Skeletal muscle tissue (tissue), 4 donors: ENCODE data around the gene SLC2A10. TPM values are rescaled to one million over a fixed set of nuclear protein-coding genes. Genes with fewer than 3 reads are reported as not detected.

ENCODE experiments used
- H3K27ac ChIP-seq: one replicate; pipeline ENCODE4 v1.7.0; 2013; ENCODE audit warnings: mild to moderate bottlenecking, low read depth, low read length, inconsistent platforms
- H3K27me3 ChIP-seq, 3 donors: one replicate each; pipeline ENCODE4 v1.7.0; 2013; ENCODE audit warnings: low read length in 3 of 3; ENCODE audit not compliant: control insufficient read depth in 3 of 3, insufficient read depth in 3 of 3
- H3K36me3 ChIP-seq, 3 donors: one replicate each; pipeline ENCODE4 v1.7.0; 2013; ENCODE audit warnings: low read length in 3 of 3; ENCODE audit not compliant: control insufficient read depth in 3 of 3, insufficient read depth in 3 of 3
- H3K4me1 ChIP-seq, 3 donors: one replicate each; pipeline ENCODE4 v1.7.0; 2013; ENCODE audit warnings: low read length in 3 of 3, mild to moderate bottlenecking in 3 of 3; ENCODE audit not compliant: control insufficient read depth in 3 of 3, insufficient read depth in 3 of 3
- H3K4me3 ChIP-seq, 3 donors: one replicate each; pipeline ENCODE4 v1.7.0; 2013; ENCODE audit warnings: low read length in 3 of 3
- H3K9ac ChIP-seq, 3 donors: one replicate each; pipeline ENCODE4 v1.7.0; 2013; ENCODE audit warnings: low read length in 3 of 3, mild to moderate bottlenecking in 3 of 3, moderate library complexity in 2 of 3, low read depth in 1 of 3
- H3K9me3 ChIP-seq, 3 donors: one replicate each; pipeline ENCODE4 v1.7.0; 2013; ENCODE audit warnings: low read length in 3 of 3; ENCODE audit not compliant: control insufficient read depth in 3 of 3
- total RNA-seq: library from RNA; depleted of rRNA; stranded (reverse); fragments of >200 nt; gene quantifications from one replicate; pipeline ENCODE4 v1.2.3, GENCODE V29; 2014
- donor health status: Osteomylitis.

SLC2A10 gene
- total RNA-seq, result 24.0 TPM

GRCh38 chr20:46709459-46710152, at the start of gene SLC2A10:
Gene SLC2A10 (plus strand): TSS chr20:46709649. CDS start chr20:46709737, 88 bp downstream.
- H3K27me3 ChIP-seq, result peaks cover 11 to 24% (median 21%) of the 10 kb centered on the region in 3 donors
- H3K36me3 ChIP-seq, result no peaks in the 10 kb centered on the region
- H3K4me3 ChIP-seq, result peak within 1 kb of the TSS; percentile 67 to 79 (median 69)
- peaks cover 3 to 9% (median 8%) of the 10 kb centered on the region in 3 donors for H3K4me1 ChIP-seq
- H3K9me3 ChIP-seq, result no peaks in the 10 kb centered on the region
- peak within 1 kb of the TSS; percentile 50 to 73 (median 73) for H3K9ac ChIP-seq
- peak within 1 kb of the TSS; percentile 12 for H3K27ac ChIP-seq

- Histone ChIP-seq H3K9me3 (no peaks in the 10 kb centered on the region), H3K4me1 (no peaks in the 10 kb centered on the region), H3K9ac (no peak overlapping the region), H3K27ac (no peak overlapping the region), H3K36me3 (no peaks in the 10 kb centered on the region), H3K27me3 (no peaks in the 10 kb centered on the region), H3K4me3 (no peak overlapping the region)
Measured at GRCh38 chr20:46660487-46660886, 49.0 kb upstream of the SLC2A10 start.

GRCh38 chr20:46661659-46662058, 47.8 kb upstream of the SLC2A10 start:
- Histone ChIP-seq H3K4me1 (no peaks in the 10 kb centered on the region), H3K9me3 (no peaks in the 10 kb centered on the region), H3K27me3 (no peaks in the 10 kb centered on the region), H3K27ac (no peak overlapping the region), H3K4me3 (no peak overlapping the region), H3K36me3 (no peaks in the 10 kb centered on the region), H3K9ac (no peak overlapping the region)

GRCh38 chr20:46663531-46663930, 45.9 kb upstream of the SLC2A10 start:
- Histone ChIP-seq H3K36me3 (no peaks in the 10 kb centered on the region), H3K4me1 (no peaks in the 10 kb centered on the region), H3K27ac (no peak overlapping the region), H3K27me3 (no peaks in the 10 kb centered on the region), H3K9ac (no peak overlapping the region), H3K9me3 (no peaks in the 10 kb centered on the region), H3K4me3 (no peak overlapping the region)

- Histone ChIP-seq H3K36me3 (no peaks in the 10 kb centered on the region), H3K9me3 (peaks cover 0 to 4% (median 2%) of the 10 kb centered on the region in 3 donors), H3K27ac (no peak overlapping the region), H3K4me1 (no peaks in the 10 kb centered on the region), H3K9ac (no peak overlapping the region), H3K27me3 (no peaks in the 10 kb centered on the region), H3K4me3 (no peak overlapping the region)
Measured at GRCh38 chr20:46665602-46666001, 43.8 kb upstream of the SLC2A10 start.

- H3K9me3 ChIP-seq, result peaks cover 0 to 8% (median 6%) of the 10 kb centered on the region in 3 donors
- H3K4me3 ChIP-seq, result no peak overlapping the region
- no peak overlapping the region for H3K27ac ChIP-seq
- no peak overlapping the region for H3K9ac ChIP-seq
- H3K4me1 ChIP-seq, result no peaks in the 10 kb centered on the region
- H3K27me3 ChIP-seq, result no peaks in the 10 kb centered on the region
- H3K36me3 ChIP-seq, result peaks cover 0 to 3% (median 0%) of the 10 kb centered on the region in 3 donors
Measured at GRCh38 chr20:46666306-46666705, 43.1 kb upstream of the SLC2A10 start.

GRCh38 chr20:46666818-46667515, 42.5 kb upstream of the SLC2A10 start:
- peaks cover 0 to 3% (median 0%) of the 10 kb centered on the region in 3 donors for H3K36me3 ChIP-seq
- no peak overlapping the region for H3K27ac ChIP-seq
- H3K27me3 ChIP-seq, result no peaks in the 10 kb centered on the region
- no peaks in the 10 kb centered on the region for H3K4me1 ChIP-seq
- H3K9me3 ChIP-seq, result peaks cover 0 to 10% (median 6%) of the 10 kb centered on the region in 3 donors
- H3K9ac ChIP-seq, result no peak overlapping the region
- no peak overlapping the region for H3K4me3 ChIP-seq

- no peaks in the 10 kb centered on the region for H3K27me3 ChIP-seq
- H3K4me3 ChIP-seq, result no peak overlapping the region
- no peak overlapping the region for H3K9ac ChIP-seq
Measured at GRCh38 chr20:46670228-46670584, 39.2 kb upstream of the SLC2A10 start.

GRCh38 chr20:46670585-46671584, 38.6 kb upstream of the SLC2A10 start:
- peaks cover 0 to 15% (median 6%) of the 10 kb centered on the region in 3 donors for H3K9me3 ChIP-seq
- peaks cover 0 to 3% (median 0%) of the 10 kb centered on the region in 3 donors for H3K36me3 ChIP-seq
- H3K27me3 ChIP-seq, result no peaks in the 10 kb centered on the region
- H3K9ac ChIP-seq, result no peak overlapping the region
- H3K4me1 ChIP-seq, result no peaks in the 10 kb centered on the region
- no peak overlapping the region for H3K27ac ChIP-seq
- H3K4me3 ChIP-seq, result no peak overlapping the region

More at GRCh38 chr20:46670228-46670584, 39.2 kb upstream of the SLC2A10 start:
- Histone ChIP-seq H3K9me3 (peaks cover 0 to 15% (median 6%) of the 10 kb centered on the region in 3 donors), H3K27ac (no peak overlapping the region), H3K4me1 (no peaks in the 10 kb centered on the region), H3K36me3 (peaks cover 0 to 3% (median 0%) of the 10 kb centered on the region in 3 donors)
